BLaER1 (cell line): Measurements from ENCODE around the gene SNTG2.

Experiments used
- H3K27ac ChIP-seq: shearing (Covaris generic); formaldehyde crosslinking; 2 replicates; pipeline ENCODE4 v1.8.1; 2022
- H3K27me3 ChIP-seq: shearing (Covaris generic); formaldehyde crosslinking; 2 replicates; pipeline ENCODE4 v1.8.1; 2022
- H3K36me3 ChIP-seq: shearing (Covaris generic); formaldehyde crosslinking; 2 replicates; pipeline ENCODE4 v1.8.1; 2022
- H3K4me1 ChIP-seq: shearing (Covaris generic); formaldehyde crosslinking; 2 replicates; pipeline ENCODE4 v1.8.1; 2022
- H3K4me2 ChIP-seq: shearing (Covaris generic); formaldehyde crosslinking; 2 replicates; pipeline ENCODE4 v1.8.1; 2022
- H3K4me3 ChIP-seq: shearing (Covaris generic); formaldehyde crosslinking; 2 replicates; pipeline ENCODE4 v1.8.1; 2022
- H3K9ac ChIP-seq: shearing (Covaris generic); formaldehyde crosslinking; 2 replicates; pipeline ENCODE4 v1.8.1; 2022
- H3K9me3 ChIP-seq: shearing (Covaris generic); formaldehyde crosslinking; 2 replicates; pipeline ENCODE4 v1.8.1; 2022
- H4K20me1 ChIP-seq: shearing (Covaris generic); formaldehyde crosslinking; 2 replicates; pipeline ENCODE4 v1.8.1; 2022
- Cebpa-rat ChIP-seq: shearing (Covaris generic); IDR thresholded peaks from 2 replicates; pipeline ENCODE4 v1.8.1; 2022

The SNTG2 gene

DNA sequence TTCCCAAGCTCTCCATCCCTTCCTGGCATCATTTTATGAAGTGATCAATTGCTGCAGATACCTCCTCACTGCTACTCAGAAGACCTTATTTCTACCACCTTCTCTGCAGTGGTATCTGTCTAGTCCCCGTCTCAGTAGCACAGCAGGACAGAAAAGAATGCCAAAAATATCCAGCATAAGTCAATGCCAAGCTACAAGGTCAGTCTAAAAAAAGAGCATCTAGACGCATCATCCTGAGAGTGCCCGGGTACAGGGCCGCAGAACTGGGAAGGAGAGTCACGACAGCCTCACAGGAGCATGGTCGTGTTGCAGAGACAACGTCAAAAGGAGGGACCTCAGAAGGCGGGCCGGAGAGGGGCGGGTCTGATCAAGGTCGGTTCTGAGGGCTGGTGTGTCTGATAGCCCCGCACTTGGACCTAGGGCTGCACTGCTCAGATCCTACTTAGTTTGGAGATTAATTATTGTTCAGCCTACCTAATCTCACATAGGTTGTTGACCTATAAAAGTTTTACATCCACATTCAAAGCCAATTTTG lies 24.3 kb upstream of the SNTG2 start:
- no peaks in the 10 kb centered on the region for H3K27me3 ChIP-seq
- TF ChIP-seq Cebpa-rat = no peak
- no peaks in the 10 kb centered on the region for H4K20me1 ChIP-seq
- H3K9me3 ChIP-seq = peaks cover 12% of the 10 kb centered on the region
- no peak overlapping the region for H3K4me3 ChIP-seq
- no peaks in the 10 kb centered on the region for H3K4me1 ChIP-seq
- no peak overlapping the region for H3K27ac ChIP-seq
- no peak overlapping the region for H3K9ac ChIP-seq
- no peaks in the 10 kb centered on the region for H3K36me3 ChIP-seq
- no peak overlapping the region for H3K4me2 ChIP-seq

DNA sequence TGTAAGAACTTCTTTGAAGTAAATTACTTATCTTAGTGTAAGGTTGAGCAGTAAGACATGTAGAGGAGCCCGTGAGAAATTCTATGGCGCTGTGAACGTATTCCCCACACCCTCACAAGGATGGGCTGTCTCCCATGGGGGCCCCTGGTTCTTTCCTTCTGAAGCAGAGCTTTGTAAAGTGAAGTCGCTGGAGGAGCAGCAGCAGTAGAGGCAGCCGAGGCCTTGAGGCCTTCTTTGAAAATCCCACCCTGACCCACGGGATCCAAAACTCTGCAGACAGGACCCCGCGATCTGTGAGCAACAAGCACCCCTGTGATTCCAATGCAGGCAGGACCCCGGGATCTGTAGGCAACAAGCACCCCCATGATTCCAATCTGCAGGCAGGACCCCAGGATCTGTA lies 23.8 kb upstream of the SNTG2 start:
- no peaks in the 10 kb centered on the region for H3K27me3 ChIP-seq
- H3K4me2 ChIP-seq = no peak overlapping the region
- no peaks in the 10 kb centered on the region for H3K4me1 ChIP-seq
- H3K27ac ChIP-seq = no peak overlapping the region
- no peaks in the 10 kb centered on the region for H4K20me1 ChIP-seq
- no peaks in the 10 kb centered on the region for H3K36me3 ChIP-seq
- H3K9ac ChIP-seq = no peak overlapping the region
- H3K4me3 ChIP-seq = no peak overlapping the region
- H3K9me3 ChIP-seq = peaks cover 12% of the 10 kb centered on the region
- TF ChIP-seq Cebpa-rat = no peak

DNA sequence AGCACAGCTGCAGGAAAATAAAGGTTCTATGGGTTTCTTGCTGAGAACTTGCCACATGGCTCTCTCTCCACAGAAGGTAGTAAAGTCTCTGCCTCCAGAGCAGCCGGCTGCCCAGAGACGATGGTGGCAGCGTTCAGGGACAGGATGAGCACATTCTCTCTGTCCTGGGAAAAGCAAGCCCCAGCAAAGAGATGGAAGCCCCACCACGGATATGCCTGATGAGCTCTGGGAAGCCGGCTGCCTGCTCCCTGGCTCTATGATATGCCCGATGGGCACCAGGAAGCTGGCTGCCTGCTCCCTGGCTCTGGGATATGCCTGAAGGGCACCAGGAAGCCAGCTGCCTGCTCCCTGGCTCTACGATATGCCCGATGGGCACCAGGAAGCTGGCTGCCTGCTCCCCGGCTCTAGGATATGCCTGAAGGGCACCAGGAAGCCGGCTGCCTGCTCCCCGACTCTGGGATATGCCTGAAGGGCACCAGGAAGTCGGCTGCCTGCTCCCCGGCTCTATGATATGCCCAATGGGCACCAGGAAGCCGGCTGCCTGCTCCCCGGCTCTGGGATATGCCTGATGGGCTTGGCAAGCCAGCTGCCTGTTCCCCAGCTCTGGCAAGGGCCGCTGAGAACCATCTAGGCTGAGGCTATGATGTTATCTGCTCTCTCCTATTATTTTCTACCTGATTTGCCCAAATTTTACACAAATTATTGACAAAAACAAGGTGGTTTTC lies 21.5 kb upstream of the SNTG2 start:
- no peak overlapping the region for H3K27ac ChIP-seq
- no peak for TF ChIP-seq Cebpa-rat
- H3K36me3 ChIP-seq = no peaks in the 10 kb centered on the region
- H3K4me2 ChIP-seq = no peak overlapping the region
- H3K4me3 ChIP-seq = no peak overlapping the region
- no peaks in the 10 kb centered on the region for H3K4me1 ChIP-seq
- H3K9ac ChIP-seq = no peak overlapping the region
- H4K20me1 ChIP-seq = no peaks in the 10 kb centered on the region
- peaks cover 12% of the 10 kb centered on the region for H3K9me3 ChIP-seq
- H3K27me3 ChIP-seq = no peaks in the 10 kb centered on the region

DNA sequence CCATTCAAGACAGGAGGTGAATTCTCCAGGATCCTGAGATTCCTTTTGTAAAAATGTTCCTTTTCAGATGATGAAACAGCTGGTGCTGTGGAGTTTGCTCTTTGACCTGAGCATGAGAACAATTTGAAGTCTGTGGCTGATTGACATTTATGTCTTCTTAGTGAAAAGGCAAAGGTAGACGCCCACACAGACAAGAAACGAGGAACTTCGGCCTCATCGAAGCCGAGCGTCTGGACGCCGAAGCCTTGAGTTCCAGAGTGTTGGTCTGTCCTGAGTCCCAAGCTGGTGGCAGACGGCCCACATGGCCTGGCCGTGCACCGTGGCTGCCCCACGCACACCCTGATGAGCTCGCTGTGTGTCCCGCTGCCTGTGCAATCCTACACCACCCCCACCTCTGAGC lies 20.7 kb upstream of the SNTG2 start:
- Histone ChIP-seq H3K9me3 (peaks cover 12% of the 10 kb centered on the region), H3K27me3 (no peaks in the 10 kb centered on the region), H3K4me1 (no peaks in the 10 kb centered on the region), H3K4me3 (no peak overlapping the region), H3K4me2 (no peak overlapping the region), H4K20me1 (no peaks in the 10 kb centered on the region), H3K27ac (no peak overlapping the region), H3K9ac (no peak overlapping the region), H3K36me3 (no peaks in the 10 kb centered on the region)
- TF ChIP-seq Cebpa-rat = no peak

DNA sequence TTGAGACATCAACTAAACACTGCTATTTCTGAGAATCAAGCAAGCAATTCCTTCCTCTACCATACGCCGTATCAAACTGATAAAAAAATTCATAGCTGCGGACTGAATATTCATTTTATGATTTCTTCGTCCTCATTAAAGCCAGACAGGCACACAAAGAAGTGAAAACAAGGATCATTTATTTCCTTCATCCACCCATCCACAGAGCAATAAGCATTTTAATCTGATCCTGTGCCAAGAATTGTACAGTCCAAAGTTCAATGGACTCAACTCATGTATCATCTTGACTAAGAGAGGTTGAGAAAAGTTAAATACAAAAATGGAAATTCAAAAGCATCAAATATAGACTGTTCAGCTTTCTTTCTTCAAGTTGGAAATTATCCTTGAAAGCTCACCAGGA lies 19.7 kb upstream of the SNTG2 start:
- TF ChIP-seq Cebpa-rat = no peak
- no peak overlapping the region for H3K9ac ChIP-seq
- H4K20me1 ChIP-seq = no peaks in the 10 kb centered on the region
- H3K4me2 ChIP-seq = no peak overlapping the region
- no peaks in the 10 kb centered on the region for H3K27me3 ChIP-seq
- peaks cover 12% of the 10 kb centered on the region for H3K9me3 ChIP-seq
- no peaks in the 10 kb centered on the region for H3K36me3 ChIP-seq
- H3K4me1 ChIP-seq = no peaks in the 10 kb centered on the region
- no peak overlapping the region for H3K4me3 ChIP-seq
- H3K27ac ChIP-seq = no peak overlapping the region

DNA sequence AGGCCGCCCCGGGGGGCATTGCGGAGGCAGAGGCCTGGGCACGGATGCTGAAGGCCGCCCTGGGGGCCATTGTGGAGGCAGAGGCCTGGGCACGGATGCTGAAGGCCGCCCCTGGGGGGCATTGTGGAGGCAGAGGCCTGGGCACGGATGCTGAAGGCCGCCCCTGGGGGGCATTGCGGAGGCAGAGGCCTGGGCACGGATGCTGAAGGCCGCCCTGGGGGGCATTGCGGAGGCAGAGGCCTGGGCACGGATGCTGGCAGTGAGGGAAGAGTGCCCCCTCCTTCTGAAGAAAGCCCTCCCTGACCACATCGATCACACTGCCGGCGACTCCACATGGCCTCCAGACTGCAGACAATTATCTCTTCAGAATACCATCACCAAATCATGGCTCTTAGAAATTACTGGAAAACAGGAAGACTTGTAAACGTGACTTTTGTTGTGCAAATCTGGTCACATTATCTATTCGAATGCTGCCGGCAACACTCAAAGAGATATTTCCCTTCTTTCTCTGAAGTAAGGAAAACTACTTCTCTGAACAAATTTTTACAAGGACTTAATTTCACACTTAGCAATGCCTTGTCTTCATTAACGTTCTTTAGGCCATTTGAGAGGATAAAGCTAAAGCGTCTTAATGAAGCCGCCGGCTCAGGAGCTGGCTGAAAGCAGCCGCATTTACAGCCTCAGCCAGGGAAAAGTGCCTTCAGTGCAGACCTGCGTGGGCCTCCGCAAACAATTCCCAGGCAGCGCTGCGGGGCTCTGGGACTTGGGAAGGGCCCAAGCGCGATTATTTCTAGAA lies 18.1 kb upstream of the SNTG2 start:
- H3K36me3 ChIP-seq = no peaks in the 10 kb centered on the region
- H3K27ac ChIP-seq = no peak overlapping the region
- TF ChIP-seq Cebpa-rat = no peak
- H3K4me1 ChIP-seq = no peaks in the 10 kb centered on the region
- H3K9ac ChIP-seq = no peak overlapping the region
- no peak overlapping the region for H3K4me2 ChIP-seq
- no peak overlapping the region for H3K4me3 ChIP-seq
- peaks cover 18% of the 10 kb centered on the region for H3K9me3 ChIP-seq
- H4K20me1 ChIP-seq = no peaks in the 10 kb centered on the region
- H3K27me3 ChIP-seq = no peaks in the 10 kb centered on the region

DNA sequence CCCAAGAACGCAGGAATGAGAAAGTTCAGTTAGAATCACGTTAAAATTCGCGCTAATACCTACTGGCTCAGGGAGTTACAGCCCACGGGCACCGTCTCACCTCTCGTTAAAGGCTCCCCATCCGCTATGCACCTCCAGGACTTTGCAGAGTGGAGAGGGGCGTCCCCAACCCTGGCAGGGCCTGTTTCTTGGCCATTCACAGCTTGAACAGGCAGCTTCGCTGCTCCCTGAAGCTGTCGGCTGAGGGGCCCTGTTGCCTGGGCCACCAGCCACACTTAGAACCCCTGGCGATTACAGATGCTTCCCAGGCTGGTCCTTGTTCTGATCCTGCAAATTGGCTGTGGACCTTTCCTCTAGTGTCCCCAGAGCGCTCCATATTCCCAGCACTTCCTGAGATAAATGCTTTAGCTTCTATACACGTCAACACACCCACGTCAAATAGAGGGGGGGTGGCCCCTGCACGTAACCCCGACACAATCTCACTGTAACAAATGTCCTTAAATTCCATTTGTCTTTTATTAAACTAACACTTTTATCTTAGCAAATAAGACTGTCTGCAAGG lies 16.8 kb upstream of the SNTG2 start:
- no peak overlapping the region for H3K9ac ChIP-seq
- no peak for TF ChIP-seq Cebpa-rat
- peaks cover 16% of the 10 kb centered on the region for H3K9me3 ChIP-seq
- H3K27me3 ChIP-seq = no peaks in the 10 kb centered on the region
- no peak overlapping the region for H3K4me2 ChIP-seq
- no peaks in the 10 kb centered on the region for H3K36me3 ChIP-seq
- H3K4me3 ChIP-seq = no peak overlapping the region
- no peaks in the 10 kb centered on the region for H4K20me1 ChIP-seq
- no peak overlapping the region for H3K27ac ChIP-seq
- no peaks in the 10 kb centered on the region for H3K4me1 ChIP-seq

DNA sequence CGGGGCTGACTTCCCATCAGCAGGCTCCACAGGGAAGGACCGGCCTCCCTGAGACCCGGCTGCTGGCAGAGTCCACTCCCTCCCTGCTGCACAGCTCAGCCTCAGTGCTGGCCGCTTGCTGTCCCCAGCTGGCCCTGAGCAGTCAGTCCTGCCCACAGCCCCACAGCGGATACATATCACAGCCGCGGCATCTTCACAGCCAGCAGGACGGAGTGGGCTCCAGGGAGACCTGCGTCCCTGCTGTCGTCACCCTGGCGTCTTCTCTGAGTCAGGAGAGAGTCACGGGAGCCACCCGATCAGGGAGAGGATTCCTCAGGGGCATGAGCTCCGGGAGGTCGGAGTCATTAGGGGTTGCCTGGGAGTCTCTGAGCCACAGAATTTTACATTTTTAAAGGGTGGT lies 13.1 kb upstream of the SNTG2 start:
- no peak for TF ChIP-seq Cebpa-rat
- no peaks in the 10 kb centered on the region for H3K27me3 ChIP-seq
- no peak overlapping the region for H3K27ac ChIP-seq
- H4K20me1 ChIP-seq = no peaks in the 10 kb centered on the region
- no peak overlapping the region for H3K4me2 ChIP-seq
- peaks cover 16% of the 10 kb centered on the region for H3K9me3 ChIP-seq
- H3K9ac ChIP-seq = no peak overlapping the region
- H3K36me3 ChIP-seq = no peaks in the 10 kb centered on the region
- H3K4me3 ChIP-seq = no peak overlapping the region
- no peaks in the 10 kb centered on the region for H3K4me1 ChIP-seq

DNA sequence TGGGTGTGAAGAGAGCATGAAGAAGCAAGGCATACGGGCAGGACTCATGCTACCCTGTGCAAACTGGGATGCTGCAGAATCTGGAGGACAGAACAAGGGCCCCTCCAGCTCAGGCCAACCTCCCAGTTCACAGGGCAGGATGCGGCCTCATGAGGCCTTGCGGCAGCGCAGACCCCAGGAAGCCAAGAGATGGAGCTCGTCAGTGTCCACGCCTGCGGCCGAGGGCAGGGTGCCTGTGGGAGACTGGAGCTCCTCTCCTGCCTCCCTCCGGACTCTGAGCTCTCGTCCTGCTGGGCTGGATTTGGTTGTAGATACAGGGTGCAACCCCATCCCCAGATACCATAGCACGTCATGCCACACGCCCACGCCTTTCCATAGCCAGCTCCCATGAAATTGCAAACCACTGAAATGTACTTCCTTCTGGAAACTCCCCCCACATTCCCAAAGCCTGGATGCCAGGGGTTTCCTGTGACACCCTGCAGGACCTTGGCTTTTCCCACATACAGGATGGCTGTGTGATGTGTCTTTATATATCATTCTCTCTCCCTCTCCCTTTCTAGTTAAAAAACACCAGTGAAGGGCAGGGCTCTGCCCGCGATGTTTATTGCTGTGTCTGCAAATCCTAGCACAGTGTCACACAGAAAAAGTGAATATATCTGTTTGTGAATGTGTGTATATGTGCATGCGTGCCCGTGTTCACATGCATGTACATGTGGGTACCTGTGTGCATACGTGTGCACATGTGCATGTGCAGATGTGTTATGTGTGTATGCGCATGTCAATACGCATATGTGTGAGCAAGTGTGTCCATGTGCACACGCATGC lies 12.3 kb upstream of the SNTG2 start:
- Histone ChIP-seq H3K27ac (no peak overlapping the region), H3K27me3 (no peaks in the 10 kb centered on the region)
- TF ChIP-seq Cebpa-rat = no peak

More for the DNA sequence above, 12.3 kb upstream of the SNTG2 start:
- Histone ChIP-seq H3K9me3 (peaks cover 16% of the 10 kb centered on the region), H3K4me1 (peaks cover 6% of the 10 kb centered on the region; the same call in 1 of the 2 replicates), H3K36me3 (no peaks in the 10 kb centered on the region), H4K20me1 (no peaks in the 10 kb centered on the region), H3K4me2 (no peak overlapping the region), H3K4me3 (no peak overlapping the region), H3K9ac (no peak overlapping the region)
